Activated CD4-positive, alpha-beta memory T cell treated with anti-CD3 and anti-CD28 coated beads for 36 hours (primary cell): Measurements from ENCODE around the gene C1orf141. TPM values are rescaled to one million over a fixed set of nuclear protein-coding genes. Genes with fewer than 3 reads are reported as not detected.
"Not testable (repeated sequence)": the region's sequence is repeated elsewhere in the genome, so short reads cannot be mapped to it uniquely, and the experiment has no call there.

Experiments used
- CTCF ChIA-PET: fragments of 350-600 bp; sonication (Branson Sonifier 250); formaldehyde crosslinking; loops from one replicate; lab custom pipeline; 2021; ENCODE audit warnings: antibody characterized with exemption, inconsistent platforms; lab: Charles Lee
- POLR2A ChIA-PET: fragments of 350-600 bp; sonication (Branson Sonifier 250); formaldehyde crosslinking; loops from one replicate; lab custom pipeline; 2021; ENCODE audit warnings: antibody characterized with exemption; lab: Charles Lee
- DNase-seq: peaks from one replicate; pipeline ENCODE4 v3.0.0-alpha.2; 2020
- H3K27ac Mint-ChIP-seq: one replicate; pipeline ENCODE4 v1.8.0; 2021; ENCODE audit warnings: mixed read lengths
- H3K27me3 Mint-ChIP-seq: one replicate; pipeline ENCODE4 v1.8.0; 2021; ENCODE audit warnings: mixed read lengths
- H3K36me3 Mint-ChIP-seq: one replicate; pipeline ENCODE4 v1.8.0; 2021; ENCODE audit warnings: mixed read lengths
- H3K4me1 Mint-ChIP-seq: one replicate; pipeline ENCODE4 v1.8.0; 2021; ENCODE audit warnings: low read depth, mixed read lengths
- H3K4me3 Mint-ChIP-seq: one replicate; pipeline ENCODE4 v1.8.0; 2021; ENCODE audit warnings: mild to moderate bottlenecking, mixed read lengths
- H3K9me3 Mint-ChIP-seq: one replicate; pipeline ENCODE4 v1.8.0; 2021; ENCODE audit warnings: mixed read lengths
- intact Hi-C: fragments of 100-400 bp; cut with micrococcal nuclease; formaldehyde crosslinking; loops from one replicate; pipeline ENCODE4 v1.15.1; 2023
- total RNA-seq, 2 experiments: library from RNA; stranded (reverse); gene quantifications; one replicate each; pipeline ENCODE4 v1.2.3, GENCODE V29; 2021

C1orf141 gene
- total RNA-seq, 2 experiments from 2014 or later = 0.70 to 1.2 TPM

DNA sequence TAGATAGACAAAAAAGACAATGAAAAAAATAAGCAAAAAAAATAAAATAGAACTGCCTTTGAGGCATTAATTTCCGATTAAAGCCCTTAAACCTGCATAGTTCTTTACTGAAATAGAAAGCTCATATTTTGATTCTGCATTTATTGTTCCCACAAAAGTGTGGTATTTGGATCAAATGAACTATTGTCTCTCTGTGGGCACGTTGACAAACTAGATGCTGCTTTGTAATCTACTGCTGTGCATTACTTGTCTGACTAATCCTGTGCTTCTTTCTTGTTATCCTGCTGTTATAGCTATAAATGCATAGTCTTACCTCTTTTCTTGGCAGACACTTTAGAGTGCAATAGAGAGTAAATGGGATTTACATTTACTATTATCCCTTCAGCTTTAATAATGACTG lies 49.4 kb downstream of the C1orf141 start:
- Mint-ChIP-seq H3K4me1 (no peaks in the 10 kb centered on the region), H3K36me3 (no peaks in the 10 kb centered on the region), H3K27me3 (no peaks in the 10 kb centered on the region), H3K9me3 (no peaks in the 10 kb centered on the region), H3K4me3 (no peak overlapping the region), H3K27ac (no peak overlapping the region)
- intact Hi-C loops = no loop called here
- no peak for DNase-seq
- ChIA-PET CTCF (no interaction called here), POLR2A (no interaction called here)

DNA sequence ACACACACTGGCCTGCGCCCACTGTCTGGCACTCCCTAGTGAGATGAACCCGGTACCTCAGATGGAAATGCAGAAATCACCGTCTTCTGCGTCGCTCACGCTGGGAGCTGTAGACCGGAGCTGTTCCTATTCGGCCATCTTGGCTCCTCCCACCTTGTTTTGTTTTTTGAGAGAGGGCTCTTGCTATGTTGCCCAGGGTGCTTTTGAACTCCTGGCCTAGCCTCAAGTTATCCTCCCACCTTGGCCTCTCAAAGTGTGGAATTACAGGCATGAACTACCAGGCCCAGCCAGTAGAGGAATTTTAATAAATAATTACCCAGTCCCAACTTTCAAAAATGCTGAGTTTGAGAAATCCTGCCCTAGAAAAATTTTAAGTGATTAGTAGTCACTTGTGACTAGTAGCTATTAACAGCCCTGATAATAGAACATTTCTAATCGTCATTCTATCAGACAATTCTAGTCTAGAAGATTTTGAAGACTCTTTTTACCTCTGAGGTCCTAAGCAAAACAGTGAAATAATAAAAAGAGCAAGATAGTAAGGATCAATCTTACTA lies 49.9 kb downstream of the C1orf141 start:
- H3K27ac Mint-ChIP-seq = no peak overlapping the region
- no peak for DNase-seq
- intact Hi-C loops = no loop called here
- no peaks in the 10 kb centered on the region for H3K36me3 Mint-ChIP-seq
- no peaks in the 10 kb centered on the region for H3K4me1 Mint-ChIP-seq
- no peak overlapping the region for H3K4me3 Mint-ChIP-seq
- no peaks in the 10 kb centered on the region for H3K9me3 Mint-ChIP-seq
- no peaks in the 10 kb centered on the region for H3K27me3 Mint-ChIP-seq
- CTCF ChIA-PET = no interaction called here
- POLR2A ChIA-PET = no interaction called here

DNA sequence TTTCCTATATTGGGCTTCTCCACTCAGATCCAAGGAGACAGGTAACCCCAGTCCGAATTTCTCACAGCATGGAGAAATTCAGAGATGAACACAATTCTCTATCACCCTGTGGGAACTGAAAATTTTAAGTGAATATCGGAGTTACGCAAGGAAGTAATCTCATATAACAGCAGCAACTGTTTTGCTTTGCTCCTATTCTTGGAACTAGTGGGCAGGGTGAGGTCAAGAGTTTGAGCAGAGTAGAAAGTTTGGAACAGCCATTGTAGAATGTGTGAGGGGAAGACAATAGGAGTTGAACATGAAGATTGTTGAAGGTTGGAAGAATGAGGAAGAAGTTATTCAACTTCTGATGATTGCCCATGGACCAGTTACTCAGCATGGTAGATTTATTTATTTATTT lies 56.5 kb downstream of the C1orf141 start:
- Mint-ChIP-seq H3K36me3 (no peaks in the 10 kb centered on the region), H3K27me3 (no peaks in the 10 kb centered on the region), H3K4me1 (no peaks in the 10 kb centered on the region), H3K9me3 (peaks cover under 1% of the 10 kb centered on the region), H3K4me3 (no peak overlapping the region), H3K27ac (no peak overlapping the region)
- intact Hi-C loops = no loop called here
- no peak for DNase-seq
- ChIA-PET POLR2A (no interaction called here), CTCF (no interaction called here)

DNA sequence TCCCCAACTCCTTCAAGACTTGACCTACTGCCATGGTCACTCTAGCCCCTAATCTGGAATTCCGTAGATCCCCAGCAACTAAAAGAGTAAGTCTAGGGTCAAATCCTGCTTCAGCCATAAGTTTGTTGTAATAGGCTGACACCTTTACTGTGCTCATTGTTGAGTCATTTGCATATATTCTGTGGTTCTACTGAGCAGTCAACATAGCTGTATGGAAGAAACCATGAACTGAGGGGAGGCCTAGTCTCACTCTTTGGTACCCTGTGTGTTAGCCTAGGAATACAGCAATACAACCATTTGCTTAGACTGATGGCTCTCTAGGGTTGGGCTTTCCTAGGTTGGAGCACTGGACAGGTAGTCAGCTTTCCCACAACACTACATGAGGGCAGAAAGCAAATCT lies 57.2 kb downstream of the C1orf141 start:
- intact Hi-C loops = no loop called here
- no peak for DNase-seq
- Mint-ChIP-seq H3K4me1 (no peaks in the 10 kb centered on the region), H3K27ac (no peak overlapping the region), H3K9me3 (peaks cover 7% of the 10 kb centered on the region), H3K4me3 (no peak overlapping the region), H3K27me3 (peaks cover 3% of the 10 kb centered on the region), H3K36me3 (peaks cover 2% of the 10 kb centered on the region)
- POLR2A ChIA-PET = no interaction called here
- CTCF ChIA-PET = no interaction called here

DNA sequence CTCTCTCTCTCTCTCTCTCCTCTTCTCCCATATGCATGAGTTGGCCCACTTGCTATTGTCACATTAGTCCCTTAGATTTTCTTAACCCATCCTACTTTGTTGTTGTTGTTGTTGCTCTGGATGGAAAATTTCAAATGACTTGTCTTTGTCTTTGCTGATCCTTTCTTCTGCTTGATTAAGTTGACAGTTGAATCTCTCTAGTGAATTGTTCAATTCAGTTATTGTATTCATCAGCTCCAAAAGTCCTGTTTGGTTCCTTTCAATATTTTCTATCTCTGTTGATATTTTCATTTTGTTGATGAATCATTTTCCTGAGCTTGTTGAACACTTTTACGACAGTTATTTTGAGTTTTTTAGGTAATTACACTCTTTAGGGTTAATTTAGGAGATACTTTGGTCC lies 62.0 kb downstream of the C1orf141 start:
- POLR2A ChIA-PET = no interaction called here
- H3K27ac Mint-ChIP-seq = no peak overlapping the region
- peaks cover 7% of the 10 kb centered on the region for H3K27me3 Mint-ChIP-seq
- DNase-seq = no peak
- CTCF ChIA-PET = interaction anchor here (0.7 kb wide), 1 partner anchor 83 kb away, joined by 3 read pairs; no protein-coding TSS in a partner anchor
- intact Hi-C loops = no loop called here
- H3K4me1 Mint-ChIP-seq = no peaks in the 10 kb centered on the region
- H3K4me3 Mint-ChIP-seq = no peak overlapping the region
- H3K36me3 Mint-ChIP-seq = peaks cover 9% of the 10 kb centered on the region
- H3K9me3 Mint-ChIP-seq = peaks cover 19% of the 10 kb centered on the region

DNA sequence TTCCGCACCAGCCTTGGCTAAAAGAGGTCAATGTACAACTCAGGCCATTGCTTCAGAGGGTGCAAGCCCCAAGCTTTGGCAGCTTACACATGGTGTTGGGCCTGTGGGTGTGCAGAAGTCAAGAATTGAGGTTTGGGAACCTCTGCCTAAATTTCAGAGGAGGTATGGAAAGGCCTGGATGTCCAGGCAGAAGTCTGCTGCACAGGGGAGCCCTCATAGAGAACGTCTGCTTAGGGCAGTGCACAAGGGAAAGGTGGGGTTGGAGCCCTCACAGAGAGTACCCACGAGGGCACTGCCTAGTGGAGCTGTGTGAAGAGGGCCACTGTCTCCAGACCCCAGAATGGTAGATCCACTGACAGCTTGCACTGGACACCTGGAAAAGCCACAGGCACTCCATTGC lies 67.1 kb downstream of the C1orf141 start:
- H3K4me3 Mint-ChIP-seq, intact Hi-C loops, H3K27ac Mint-ChIP-seq, CTCF ChIA-PET, H3K27me3 Mint-ChIP-seq, H3K4me1 Mint-ChIP-seq, DNase-seq, POLR2A ChIA-PET: not testable (repeated sequence)
- Mint-ChIP-seq H3K36me3 (peaks cover 11% of the 10 kb centered on the region), H3K9me3 (peaks cover 23% of the 10 kb centered on the region)

DNA sequence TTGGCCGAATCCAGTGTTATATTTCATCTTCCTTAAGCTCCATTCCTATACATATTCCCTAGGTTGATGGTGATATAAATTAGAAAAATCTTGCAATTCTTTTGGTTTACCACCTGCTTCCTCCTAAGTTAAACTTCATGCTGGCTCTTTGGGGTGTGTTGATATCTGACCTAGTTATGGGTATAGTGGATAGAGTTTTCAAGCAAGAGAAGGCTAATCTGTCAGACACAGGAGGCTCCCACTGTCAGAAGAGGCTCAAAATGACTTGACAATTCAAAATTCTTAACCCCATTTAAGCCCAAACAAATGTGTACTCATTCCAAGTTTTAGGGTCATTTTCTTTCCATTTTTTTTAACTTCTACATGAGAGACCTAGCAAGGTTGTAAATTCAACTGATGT lies 72.4 kb downstream of the C1orf141 start:
- no peaks in the 10 kb centered on the region for H3K4me1 Mint-ChIP-seq
- intact Hi-C loops = no loop called here
- H3K9me3 Mint-ChIP-seq = peaks cover 6% of the 10 kb centered on the region
- peaks cover 3% of the 10 kb centered on the region for H3K27me3 Mint-ChIP-seq
- CTCF ChIA-PET = no interaction called here
- no peak for DNase-seq
- H3K27ac Mint-ChIP-seq = no peak overlapping the region
- H3K36me3 Mint-ChIP-seq = peaks cover 3% of the 10 kb centered on the region
- POLR2A ChIA-PET = no interaction called here
- no peak overlapping the region for H3K4me3 Mint-ChIP-seq

DNA sequence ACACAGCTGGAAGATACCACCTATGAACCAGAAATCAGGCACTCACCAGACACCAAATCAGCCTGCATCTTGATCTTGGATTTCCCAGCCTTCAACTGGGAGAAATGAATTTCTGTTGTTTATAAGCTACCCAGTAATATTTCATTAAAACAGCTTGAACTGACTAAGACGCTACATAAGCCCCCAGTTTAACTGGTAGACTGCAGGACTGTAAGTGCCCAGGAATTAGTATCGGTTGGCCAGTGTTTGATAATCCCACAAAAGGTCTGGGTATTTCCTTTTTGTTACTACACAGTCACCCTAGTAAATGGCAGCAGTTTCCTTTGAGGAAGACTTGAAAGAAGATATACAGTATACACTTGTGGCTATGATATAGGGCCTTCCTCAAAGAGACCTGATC lies 73.5 kb downstream of the C1orf141 start:
- Mint-ChIP-seq H3K27me3 (peaks cover 3% of the 10 kb centered on the region), H3K27ac (no peak overlapping the region), H3K36me3 (no peaks in the 10 kb centered on the region), H3K4me3 (no peak overlapping the region), H3K9me3 (no peaks in the 10 kb centered on the region), H3K4me1 (no peaks in the 10 kb centered on the region)
- DNase-seq = no peak
- ChIA-PET POLR2A (no interaction called here), CTCF (no interaction called here)
- intact Hi-C loops = no loop called here

DNA sequence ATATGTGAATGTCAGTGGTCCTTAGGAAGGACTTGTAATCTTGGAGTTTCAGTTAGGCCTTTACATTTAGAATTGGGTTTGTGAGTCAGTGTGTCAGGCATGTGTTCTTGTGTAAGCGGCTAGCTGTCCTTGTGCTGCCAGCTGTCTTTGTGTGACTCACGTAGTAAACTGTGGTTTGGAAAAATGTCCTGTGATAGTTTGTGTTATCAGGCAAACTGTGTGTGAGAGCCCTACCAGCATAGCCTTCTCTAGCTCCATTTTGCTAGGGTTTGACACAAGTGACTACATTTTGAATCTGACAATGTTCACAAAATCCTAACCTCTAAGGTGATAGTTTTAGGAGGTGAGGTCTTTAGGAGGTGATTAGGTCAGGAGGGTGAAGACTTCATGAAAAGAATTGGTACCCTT lies 74.0 kb downstream of the C1orf141 start:
- no peaks in the 10 kb centered on the region for H3K4me1 Mint-ChIP-seq
- ChIA-PET POLR2A (no interaction called here), CTCF (no interaction called here)
- DNase-seq = no peak
- H3K9me3 Mint-ChIP-seq = no peaks in the 10 kb centered on the region
- H3K27me3 Mint-ChIP-seq = peaks cover 3% of the 10 kb centered on the region
- intact Hi-C loops = no loop called here
- H3K27ac Mint-ChIP-seq = no peak overlapping the region
- no peaks in the 10 kb centered on the region for H3K36me3 Mint-ChIP-seq
- no peak overlapping the region for H3K4me3 Mint-ChIP-seq

DNA sequence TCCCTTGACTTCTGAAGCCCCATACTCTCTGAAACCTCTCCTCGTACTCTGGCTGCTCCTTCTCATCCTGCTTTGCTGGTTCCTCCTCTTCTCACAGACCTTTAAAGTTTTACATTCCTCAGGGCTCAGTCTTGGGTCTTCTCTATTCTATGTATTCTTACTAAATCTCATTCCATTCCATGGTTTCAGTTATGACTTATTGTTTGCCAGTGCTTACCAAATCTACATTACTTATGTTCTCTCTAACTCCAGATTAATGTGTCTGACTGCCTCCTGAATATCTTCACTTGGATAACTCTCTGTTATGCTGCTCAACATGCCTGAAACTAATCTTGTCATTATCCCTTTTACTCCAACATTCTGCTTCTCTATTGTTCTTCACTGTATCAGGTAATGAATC lies 75.4 kb downstream of the C1orf141 start:
- no peaks in the 10 kb centered on the region for H3K9me3 Mint-ChIP-seq
- no peak for DNase-seq
- CTCF ChIA-PET = interaction anchor here (1.2 to 1.3 kb wide), 2 partner anchors 63 to 90 kb away, joined by 3 read pairs; no protein-coding TSS in a partner anchor
- no peak overlapping the region for H3K4me3 Mint-ChIP-seq
- POLR2A ChIA-PET = no interaction called here
- H3K4me1 Mint-ChIP-seq = peaks cover 4% of the 10 kb centered on the region
- H3K27me3 Mint-ChIP-seq = peaks cover 2% of the 10 kb centered on the region
- intact Hi-C loops = no loop called here
- no peak overlapping the region for H3K27ac Mint-ChIP-seq
- no peaks in the 10 kb centered on the region for H3K36me3 Mint-ChIP-seq

DNA sequence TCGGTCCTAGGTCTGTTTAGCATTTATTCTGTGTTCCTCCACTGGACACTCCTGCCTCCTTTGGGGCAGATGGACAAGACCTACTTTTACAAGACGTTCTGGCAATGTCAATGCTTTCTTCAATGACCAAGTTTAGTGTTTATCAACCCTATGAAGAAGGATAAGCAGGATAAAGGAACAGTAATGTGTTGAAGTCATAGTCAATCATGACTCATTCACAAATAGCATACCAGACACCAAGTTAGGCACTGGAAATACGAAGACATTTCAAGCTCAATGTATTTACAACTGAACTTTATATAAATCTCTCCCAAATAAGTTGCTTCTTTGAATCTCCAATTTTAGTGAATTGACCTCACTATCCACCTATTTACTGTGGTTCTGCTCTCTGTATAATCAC lies 76.0 kb downstream of the C1orf141 start:
- Mint-ChIP-seq H3K36me3 (no peaks in the 10 kb centered on the region), H3K9me3 (no peaks in the 10 kb centered on the region), H3K27ac (no peak overlapping the region), H3K4me1 (peaks cover 6% of the 10 kb centered on the region), H3K4me3 (no peak overlapping the region), H3K27me3 (peaks cover 2% of the 10 kb centered on the region)
- POLR2A ChIA-PET = no interaction called here
- CTCF ChIA-PET = interaction anchor here (1.3 kb wide), 1 partner anchor 90 kb away, joined by 3 read pairs; no protein-coding TSS in a partner anchor
- no peak for DNase-seq
- intact Hi-C loops = no loop called here

DNA sequence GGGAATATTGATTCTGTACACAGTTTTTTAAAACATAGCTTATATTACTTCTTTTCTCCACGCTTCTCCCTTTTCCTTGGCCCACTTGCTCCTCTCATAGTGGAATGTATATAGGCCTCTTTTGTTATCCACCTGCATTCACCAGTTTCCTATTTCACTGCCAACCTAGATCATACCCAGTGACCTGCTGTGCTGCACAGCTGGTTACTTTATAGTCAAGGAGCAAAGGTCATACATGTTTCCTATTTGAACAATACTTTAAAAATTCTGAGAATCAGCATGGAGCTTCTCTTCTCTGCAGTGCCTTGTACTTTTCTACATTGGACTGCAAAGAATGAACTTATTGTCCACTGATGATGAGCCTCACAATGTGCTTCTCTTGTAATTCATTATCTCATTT lies 76.5 kb downstream of the C1orf141 start:
- H3K9me3 Mint-ChIP-seq = no peaks in the 10 kb centered on the region
- no peak for DNase-seq
- peaks cover 2% of the 10 kb centered on the region for H3K27me3 Mint-ChIP-seq
- ChIA-PET POLR2A (no interaction called here), CTCF (interaction anchor here (1.3 kb wide), 1 partner anchor 91 kb away, joined by 3 read pairs; no protein-coding TSS in a partner anchor)
- H3K27ac Mint-ChIP-seq = no peak overlapping the region
- H3K36me3 Mint-ChIP-seq = peaks cover under 1% of the 10 kb centered on the region
- no peak overlapping the region for H3K4me3 Mint-ChIP-seq
- H3K4me1 Mint-ChIP-seq = peaks cover 6% of the 10 kb centered on the region
- intact Hi-C loops = no loop called here
